ENCODE results near the gene FGFBP3.

The FGFBP3 gene

GRCh38 chr10:91932737-91933136 lies 23.5 kb upstream of the FGFBP3 start:
- Histone ChIP-seq H3K9me3 (ENCODE audit: insufficient read depth, low read length) (no peaks in the 10 kb centered on the region), H3K27ac (ENCODE audit: low read length) (no peak overlapping the region), H4K20me1 (ENCODE audit: insufficient read depth, low read length) (peaks cover 97% of the 10 kb centered on the region), H3K9ac (ENCODE audit: low read length) (no peak overlapping the region), H2AFZ (ENCODE audit: low read depth, low read length) (no peak overlapping the region), H3K4me3 (ENCODE audit: low read length) (no peak overlapping the region), H3K79me2 (ENCODE audit: low read length) (peaks cover 100% of the 10 kb centered on the region), H3K27me3 (ENCODE audit: low read depth, low read length) (no peaks in the 10 kb centered on the region), H3K4me1 (ENCODE audit: low read length) (peaks cover 15% of the 10 kb centered on the region), H3K36me3 (replicated peaks; ENCODE audit: low read depth, low read length) (peaks cover 43% of the 10 kb centered on the region), H3K4me2 (ENCODE audit: low read length) (no peak overlapping the region)
- no peak for TF ChIP-seq EZH2phosphoT487 (IDR thresholded peaks at IDR 0.05; ENCODE audit: low read depth)
- TF ChIP-seq CTCF (IDR thresholded peaks at IDR 0.05; ENCODE audit: low read depth, low read length) = no peak

GRCh38 chr10:91931526-91932190 lies 22.4 kb upstream of the FGFBP3 start:
- Histone ChIP-seq H4K20me1 (ENCODE audit: insufficient read depth, low read length) (peaks cover 98% of the 10 kb centered on the region), H3K4me1 (ENCODE audit: low read length) (peaks cover 14% of the 10 kb centered on the region; the same call in 1 of the 2 replicates), H3K27me3 (ENCODE audit: low read depth, low read length) (no peaks in the 10 kb centered on the region), H3K9me3 (ENCODE audit: insufficient read depth, low read length) (no peaks in the 10 kb centered on the region), H3K79me2 (ENCODE audit: low read length) (peaks cover 100% of the 10 kb centered on the region), H3K36me3 (replicated peaks; ENCODE audit: low read depth, low read length) (peaks cover 40% of the 10 kb centered on the region), H3K27ac (ENCODE audit: low read length) (no peak overlapping the region), H2AFZ (ENCODE audit: low read depth, low read length) (no peak overlapping the region), H3K9ac (ENCODE audit: low read length) (no peak overlapping the region), H3K4me3 (ENCODE audit: low read length) (no peak overlapping the region), H3K4me2 (ENCODE audit: low read length) (no peak overlapping the region)
- no peak for TF ChIP-seq EZH2phosphoT487 (IDR thresholded peaks at IDR 0.05; ENCODE audit: low read depth)
- TF ChIP-seq CTCF (IDR thresholded peaks at IDR 0.05; ENCODE audit: low read depth, low read length) = no peak

- Histone ChIP-seq H3K4me1 (ENCODE audit: low read length) (peaks cover 20% of the 10 kb centered on the region), H3K9ac (ENCODE audit: low read length) (no peak overlapping the region), H2AFZ (ENCODE audit: low read depth, low read length) (no peak overlapping the region), H3K79me2 (ENCODE audit: low read length) (peaks cover 100% of the 10 kb centered on the region), H3K4me2 (ENCODE audit: low read length) (no peak overlapping the region), H3K36me3 (replicated peaks; ENCODE audit: low read depth, low read length) (peaks cover 37% of the 10 kb centered on the region), H3K4me3 (ENCODE audit: low read length) (no peak overlapping the region), H3K27ac (ENCODE audit: low read length) (no peak overlapping the region), H4K20me1 (ENCODE audit: insufficient read depth, low read length) (peaks cover 98% of the 10 kb centered on the region), H3K27me3 (ENCODE audit: low read depth, low read length) (no peaks in the 10 kb centered on the region), H3K9me3 (ENCODE audit: insufficient read depth, low read length) (no peaks in the 10 kb centered on the region)
- TF ChIP-seq EZH2phosphoT487 (IDR thresholded peaks at IDR 0.05; ENCODE audit: low read depth) = no peak
- no peak for TF ChIP-seq CTCF (IDR thresholded peaks at IDR 0.05; ENCODE audit: low read depth, low read length)
Measured at GRCh38 chr10:91930939-91931338, 21.7 kb upstream of the FGFBP3 start.

- Histone ChIP-seq H4K20me1 (ENCODE audit: insufficient read depth, low read length) (peaks cover 55% of the 10 kb centered on the region), H3K27me3 (ENCODE audit: low read depth, low read length) (no peaks in the 10 kb centered on the region), H3K4me3 (ENCODE audit: low read length) (peak overlapping the region; percentile 82), H2AFZ (ENCODE audit: low read depth, low read length) (no peak overlapping the region), H3K9ac (ENCODE audit: low read length) (peak overlapping the region; percentile 80), H3K79me2 (ENCODE audit: low read length) (peaks cover 65% of the 10 kb centered on the region), H3K4me2 (ENCODE audit: low read length) (peak overlapping the region; percentile 51), H3K4me1 (ENCODE audit: low read length) (peaks cover 17% of the 10 kb centered on the region), H3K9me3 (ENCODE audit: insufficient read depth, low read length) (no peaks in the 10 kb centered on the region), H3K27ac (ENCODE audit: low read length) (no peak overlapping the region), H3K36me3 (replicated peaks; ENCODE audit: low read depth, low read length) (peaks cover 15% of the 10 kb centered on the region)
- TF ChIP-seq EZH2phosphoT487 (IDR thresholded peaks at IDR 0.05; ENCODE audit: low read depth) (no peak), CTCF (IDR thresholded peaks at IDR 0.05; ENCODE audit: low read depth, low read length) (no peak)
Measured at GRCh38 chr10:91925022-91925320, 15.7 kb upstream of the FGFBP3 start.

All from OCI-LY3 (cell line).